Measurements from ENCODE around the gene SH3PXD2A.

GRCh38 chr10:103592186-103593021, 263.0 kb downstream of the SH3PXD2A start:
- TF ChIP-seq, protein P1, sequence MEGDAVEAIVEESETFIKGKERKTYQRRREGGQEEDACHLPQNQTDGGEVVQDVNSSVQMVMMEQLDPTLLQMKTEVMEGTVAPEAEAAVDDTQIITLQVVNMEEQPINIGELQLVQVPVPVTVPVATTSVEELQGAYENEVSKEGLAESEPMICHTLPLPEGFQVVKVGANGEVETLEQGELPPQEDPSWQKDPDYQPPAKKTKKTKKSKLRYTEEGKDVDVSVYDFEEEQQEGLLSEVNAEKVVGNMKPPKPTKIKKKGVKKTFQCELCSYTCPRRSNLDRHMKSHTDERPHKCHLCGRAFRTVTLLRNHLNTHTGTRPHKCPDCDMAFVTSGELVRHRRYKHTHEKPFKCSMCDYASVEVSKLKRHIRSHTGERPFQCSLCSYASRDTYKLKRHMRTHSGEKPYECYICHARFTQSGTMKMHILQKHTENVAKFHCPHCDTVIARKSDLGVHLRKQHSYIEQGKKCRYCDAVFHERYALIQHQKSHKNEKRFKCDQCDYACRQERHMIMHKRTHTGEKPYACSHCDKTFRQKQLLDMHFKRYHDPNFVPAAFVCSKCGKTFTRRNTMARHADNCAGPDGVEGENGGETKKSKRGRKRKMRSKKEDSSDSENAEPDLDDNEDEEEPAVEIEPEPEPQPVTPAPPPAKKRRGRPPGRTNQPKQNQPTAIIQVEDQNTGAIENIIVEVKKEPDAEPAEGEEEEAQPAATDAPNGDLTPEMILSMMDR (conservative IDR thresholded peaks at IDR 0.05 in 1 of 2, IDR thresholded peaks at IDR 0.05 in 1 of 2; ENCODE audit: extremely low read depth in 1 of 2, insufficient read depth in 1 of 2, low read depth in 1 of 2, low read length in 2 of 2), result peak; percentile 56 to 58
- TF ChIP-seq EZH2 (IDR thresholded peaks at IDR 0.05; ENCODE audit: borderline replicate concordance, low read length), result no peak

All from mammary epithelial cell (primary cell).